Right ventricle myocardium superior (tissue), 1 donor: ENCODE results near the gene KLK11. TPM values are rescaled to one million over a fixed set of nuclear protein-coding genes. Genes with fewer than 3 reads are reported as not detected.

Experiments
- ATAC-seq: fragments of 200-7000 bp; cut with Tn5 transposase; one replicate; pipeline ENCODE4 v1.9.1; 2020; ENCODE audit warnings: mild to moderate bottlenecking; ENCODE audit not compliant: poor library complexity
- DNase-seq: peaks from one replicate; pipeline ENCODE4 v3.0.0-alpha.2; 2020
- intact Hi-C: fragments of 100-400 bp; cut with DNase I; formaldehyde crosslinking; loops from one replicate; pipeline ENCODE4 v1.11.2; 2022
- total RNA-seq: library from RNA; stranded (reverse); fragmentation: NEBNext Ultra II Directional; extraction: Animal tissue kit (Norgen Biotek cat#: 25700); gene quantifications from one replicate; pipeline ENCODE4 v1.2.1, GENCODE V29; 2021
- donor health status: DM: no; HTN: yes; CAD: no; lungs with severe emphysema.

KLK11 gene
- total RNA-seq, 1 donor from 2014 or later, result not detected

DNA sequence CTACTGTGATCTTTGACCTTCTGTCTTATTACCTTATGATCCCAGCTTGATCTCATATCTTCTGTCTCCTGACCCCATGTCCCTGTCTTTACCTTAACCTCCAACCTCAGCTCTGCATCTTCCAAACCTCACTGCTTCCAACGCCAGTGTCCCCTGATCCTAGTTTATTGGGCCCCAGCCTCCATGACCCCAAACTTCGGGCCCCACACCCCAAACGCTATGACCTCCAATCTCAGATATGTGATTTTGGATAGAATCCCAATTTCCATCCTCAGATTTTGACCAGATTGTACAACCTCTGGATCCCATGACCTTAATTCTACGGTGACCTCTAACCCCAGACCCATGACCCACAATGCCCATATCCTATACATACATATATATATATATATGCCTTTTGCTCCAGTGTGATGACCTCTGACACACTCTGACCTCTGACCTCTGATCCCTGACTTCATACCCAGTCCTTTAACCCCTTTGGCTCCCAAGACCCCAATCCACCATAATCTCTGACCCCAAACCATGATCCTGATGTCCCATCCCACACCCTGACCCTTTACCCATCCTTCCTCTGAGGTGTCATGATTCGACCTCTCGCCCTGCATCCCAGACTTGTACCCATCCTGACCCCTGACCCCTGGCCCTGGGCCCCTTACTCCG lies 4.9 kb upstream of the KLK11 start:
- ATAC-seq, result no peak
- intact Hi-C loops, result no loop called here
- DNase-seq, result no peak

- no peak for DNase-seq
- intact Hi-C loops, result no loop called here
- no peak for ATAC-seq
Measured at GRCh38 chr19:51030631-51031030, 4.2 kb upstream of the KLK11 start.

GRCh38 chr19:51029718-51030117 lies 3.3 kb upstream of the KLK11 start:
- DNase-seq (no peak), ATAC-seq (no peak)
- intact Hi-C loops, result no loop called here

GRCh38 chr19:51027873-51028272 lies 1.5 kb upstream of the KLK11 start:
- no peak for DNase-seq
- intact Hi-C loops, result no loop called here
- no peak for ATAC-seq

DNA sequence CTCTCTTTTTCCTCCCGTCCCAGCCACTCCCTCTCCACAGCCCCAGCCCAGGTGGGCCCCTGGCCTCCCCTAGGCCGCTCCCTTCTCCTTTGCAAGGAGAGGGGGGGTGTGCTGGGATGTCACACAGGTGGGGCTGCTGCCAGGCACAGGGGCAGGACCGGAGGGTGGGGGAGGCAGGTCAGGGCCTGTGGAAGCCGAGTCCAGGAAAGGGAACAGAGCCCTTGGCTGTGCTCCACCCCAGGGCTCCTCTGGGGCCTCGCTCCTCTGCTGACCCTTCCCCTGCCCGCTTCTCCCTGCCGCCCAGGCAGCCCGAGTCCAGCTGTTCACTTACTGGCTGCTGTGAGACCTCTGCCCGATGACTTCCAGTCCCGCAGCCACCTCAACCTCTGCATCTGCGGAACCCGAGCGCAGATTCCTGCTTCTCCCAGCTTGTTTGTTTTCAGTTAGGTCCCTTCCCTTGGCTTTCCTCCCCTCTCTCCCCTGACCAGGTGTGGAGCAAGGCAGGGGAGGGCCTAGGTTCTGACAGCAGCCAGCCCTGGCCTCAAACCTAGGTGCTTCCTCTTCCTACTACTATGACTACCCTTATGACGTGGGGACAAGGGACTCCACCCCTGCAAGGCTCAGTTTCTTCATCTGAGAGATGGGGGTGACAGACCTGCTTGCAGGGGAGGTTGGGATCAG lies 850 bp upstream of the KLK11 start:
- DNase-seq (no peak), ATAC-seq (no peak)
- intact Hi-C loops, result no loop called here

- intact Hi-C loops, result no loop called here
- no peak for DNase-seq
- no peak for ATAC-seq
Measured at GRCh38 chr19:51025809-51026553, 435 bp downstream of the KLK11 start.

DNA sequence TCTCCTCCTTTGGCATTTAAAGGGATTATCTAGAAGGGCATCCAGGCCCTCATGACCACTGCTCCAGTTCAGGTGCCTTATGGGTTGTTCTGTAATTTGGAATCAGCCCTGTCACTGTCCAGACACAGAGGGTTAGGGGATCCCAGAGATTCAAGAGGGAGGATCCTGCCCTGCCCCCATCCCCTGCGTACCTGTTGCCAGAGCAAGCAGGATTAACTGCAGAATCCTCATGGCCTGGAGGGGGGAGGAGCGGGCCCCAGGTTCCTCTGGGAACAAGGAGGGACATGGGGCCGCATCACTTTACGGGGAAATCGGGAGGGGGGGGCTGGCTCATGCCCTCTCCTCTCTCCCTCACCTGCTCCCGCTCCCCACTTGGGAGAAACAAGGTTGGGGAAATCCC lies 1.0 kb downstream of the KLK11 start:
- intact Hi-C loops, result no loop called here
- DNase-seq, result no peak
- no peak for ATAC-seq

DNA sequence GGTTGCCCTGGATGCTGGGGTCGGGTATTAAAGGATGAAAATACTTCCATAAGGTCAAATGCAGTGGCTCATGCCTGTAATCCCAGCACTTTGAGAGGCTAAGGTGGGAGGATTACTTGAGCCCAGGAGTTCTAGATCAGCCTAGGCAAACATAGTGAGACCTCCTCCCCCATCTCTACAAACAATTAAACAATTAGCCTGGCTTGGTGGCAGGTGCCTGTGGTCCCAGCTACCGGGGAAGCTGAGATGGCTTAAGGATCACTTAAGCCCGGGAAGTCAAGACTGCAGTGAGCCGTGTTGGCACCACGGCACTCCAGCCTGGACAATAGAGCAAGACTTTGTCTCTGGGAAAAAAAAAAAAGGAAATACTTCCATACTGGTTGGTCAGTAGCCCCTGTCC lies 1.5 kb downstream of the KLK11 start:
- ATAC-seq (no peak), DNase-seq (no peak)
- intact Hi-C loops, result loop anchor here (5.0 kb wide), 1 partner anchor 142 kb away; no protein-coding TSS in a partner anchor

GRCh38 chr19:51023946-51024345 lies 2.5 kb downstream of the KLK11 start:
- DNase-seq, result no peak
- intact Hi-C loops, result loop anchor here (5.0 kb wide), 1 partner anchor 143 kb away; no protein-coding TSS in a partner anchor
- no peak for ATAC-seq

DNA sequence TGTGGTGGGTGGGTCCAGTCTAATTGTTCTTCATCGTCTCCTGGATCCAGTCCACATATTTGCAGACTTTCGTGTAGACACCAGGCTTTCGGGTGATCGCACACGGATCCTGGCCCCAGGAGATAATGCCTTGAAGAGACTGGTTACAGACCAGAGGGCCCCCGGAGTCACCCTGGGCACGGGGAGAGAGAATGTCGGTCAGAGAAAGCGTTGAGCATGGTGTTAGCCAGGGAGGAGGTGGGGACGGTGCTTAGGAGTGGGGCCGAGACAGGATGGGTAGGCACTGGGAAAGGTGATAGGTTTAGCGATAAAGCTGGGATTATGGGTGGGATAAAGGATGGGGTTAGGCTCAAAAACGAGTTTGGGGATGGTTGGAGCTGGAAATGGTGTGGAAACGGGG lies 3.9 kb downstream of the KLK11 start:
- intact Hi-C loops, result loop anchor here (5.0 kb wide), 1 partner anchor 145 kb away; no protein-coding TSS in a partner anchor
- DNase-seq (no peak), ATAC-seq (no peak)

DNA sequence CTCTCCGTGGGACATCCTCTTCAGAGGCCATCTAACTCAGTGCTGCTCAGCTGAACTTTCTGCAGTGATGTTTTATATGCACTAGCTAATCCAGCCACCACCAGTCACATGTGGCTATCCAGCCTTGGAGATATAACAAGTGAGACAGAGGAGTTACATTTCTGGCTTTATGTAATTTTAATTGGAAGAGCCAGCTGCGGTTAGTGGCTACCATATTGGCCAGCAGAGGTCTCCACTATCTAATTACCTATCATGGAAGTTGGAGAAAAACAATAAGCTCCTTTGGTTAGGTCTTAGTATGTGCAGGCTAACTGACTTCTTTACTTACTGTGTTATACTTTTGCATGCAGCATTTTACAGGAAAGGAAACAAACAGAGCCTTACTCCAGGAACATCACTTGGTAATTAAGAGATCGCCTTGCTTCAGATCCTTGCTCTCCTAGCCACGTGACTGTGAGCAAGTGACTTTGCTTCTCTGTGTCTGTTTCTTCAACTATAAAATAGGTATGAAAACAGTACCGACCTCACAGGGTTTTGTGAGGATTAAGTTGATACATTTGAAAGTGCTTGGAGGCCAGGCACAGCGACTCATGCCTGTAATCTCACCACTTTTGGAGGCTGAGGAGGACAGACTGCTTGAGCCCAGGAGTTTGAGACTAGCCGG lies 5.3 kb downstream of the KLK11 start:
- ATAC-seq (peak; percentile 58), DNase-seq (no peak)
- intact Hi-C loops, result loop anchor here (2.0 to 5.0 kb wide), 2 partner anchors 74 to 146 kb away; no protein-coding TSS in a partner anchor

DNA sequence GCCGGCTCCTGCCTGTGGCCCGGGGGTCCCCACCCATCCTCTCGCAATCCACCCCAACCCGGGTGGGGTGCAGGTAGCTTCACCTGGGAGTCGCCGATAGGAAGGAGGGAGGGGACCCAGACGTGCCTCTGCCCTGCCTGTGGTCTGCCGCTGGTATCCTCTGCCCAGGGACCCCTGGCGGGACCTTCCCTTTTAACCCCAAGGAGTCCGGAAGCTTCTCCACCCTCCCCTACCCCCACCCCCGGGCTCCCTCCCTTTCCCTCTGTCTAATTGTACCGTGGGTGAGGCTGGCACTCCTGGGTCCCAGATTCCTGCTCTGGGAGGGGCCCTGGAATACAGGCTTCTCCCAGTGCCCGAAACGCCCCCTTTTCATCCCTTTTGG lies 6.9 kb downstream of the KLK11 start, which contains the start of gene KLK10:
Gene KLK10, minus strand, starts transcription at position 166 of the 382 bp plus-strand sequence. CDS start 579 bp downstream, outside the sequence.
- ATAC-seq (no peak), DNase-seq (no peak)
- intact Hi-C loops, result no loop called here

- DNase-seq (no peak), ATAC-seq (peak; percentile 21)
- intact Hi-C loops, result no loop called here
Measured at GRCh38 chr19:51018745-51019543, 7.5 kb downstream of the KLK11 start.

- intact Hi-C loops, result no loop called here
- ATAC-seq (peak; percentile 51), DNase-seq (no peak)
Measured at GRCh38 chr19:51016798-51017683, 9.4 kb downstream of the KLK11 start.

GRCh38 chr19:51015691-51016267 lies 10.6 kb downstream of the KLK11 start:
- ATAC-seq (no peak), DNase-seq (no peak)
- intact Hi-C loops, result no loop called here

GRCh38 chr19:51014242-51014641 lies 12.2 kb downstream of the KLK11 start:
- intact Hi-C loops, result no loop called here
- ATAC-seq (no peak), DNase-seq (no peak)

DNA sequence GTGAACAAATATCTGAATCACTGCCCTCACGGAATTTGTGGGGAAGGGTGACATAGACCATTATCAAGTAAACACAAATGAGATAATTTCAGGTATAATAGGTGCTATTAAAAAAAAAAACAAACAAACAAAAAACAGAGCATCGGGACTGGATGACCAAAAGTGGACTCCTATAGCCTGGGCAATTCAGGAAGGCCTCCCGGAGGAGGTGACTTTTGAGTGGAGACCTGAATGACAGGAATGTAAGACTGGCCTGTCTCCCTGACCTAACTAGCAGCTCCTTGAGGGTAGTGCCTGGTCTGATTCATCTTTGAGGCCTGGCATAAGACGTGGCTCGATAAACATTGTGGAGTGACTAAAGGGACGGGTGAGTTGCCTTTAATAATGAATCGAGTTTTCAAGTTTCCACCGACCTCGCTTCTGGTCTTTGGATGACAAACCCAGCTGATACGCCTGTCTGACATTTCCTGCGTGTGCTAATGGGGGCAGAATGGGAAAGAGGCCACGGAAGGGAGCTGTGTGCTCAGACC lies 13.7 kb downstream of the KLK11 start:
- ATAC-seq, result no peak
- no peak for DNase-seq
- intact Hi-C loops, result no loop called here
